ENCODE data around the gene SLIT2.

Gene SLIT2

GRCh38 chr4:20254511-20255250 is 3.0 kb downstream of the SLIT2 start:
- H3K4me3 ChIP-seq (replicated peaks; ENCODE audit: low read depth, low read length) = peak overlapping the region; percentile 80
- no peak for TF ChIP-seq CTCF (IDR thresholded peaks at IDR 0.05; ENCODE audit: low read length, missing control alignments)
- DNase-seq (ENCODE audit: low read depth) = peak; percentile 61

GRCh38 chr4:20255251-20255586 is 3.5 kb downstream of the SLIT2 start:
- TF ChIP-seq CTCF (IDR thresholded peaks at IDR 0.05; ENCODE audit: low read length, missing control alignments) = no peak
- no peak for DNase-seq (ENCODE audit: low read depth)
- H3K4me3 ChIP-seq (replicated peaks; ENCODE audit: low read depth, low read length) = peak overlapping the region; percentile 80

- no peak for DNase-seq (ENCODE audit: low read depth)
- TF ChIP-seq CTCF (IDR thresholded peaks at IDR 0.05; ENCODE audit: low read length, missing control alignments) = no peak
- peak overlapping the region; percentile 80 for H3K4me3 ChIP-seq (replicated peaks; ENCODE audit: low read depth, low read length)
Measured at GRCh38 chr4:20255823-20256222, 4.1 kb downstream of the SLIT2 start.

- DNase-seq (ENCODE audit: low read depth) = no peak
- no peak for TF ChIP-seq CTCF (IDR thresholded peaks at IDR 0.05; ENCODE audit: low read length, missing control alignments)
- H3K4me3 ChIP-seq (replicated peaks; ENCODE audit: low read depth, low read length) = peak overlapping the region; percentile 80
Measured at GRCh38 chr4:20256381-20256881, 4.7 kb downstream of the SLIT2 start.

GRCh38 chr4:20259707-20260106 is 8.0 kb downstream of the SLIT2 start:
- no peak overlapping the region for H3K4me3 ChIP-seq (replicated peaks; ENCODE audit: low read depth, low read length)
- peak; percentile 66 for DNase-seq (ENCODE audit: low read depth)
- TF ChIP-seq CTCF (IDR thresholded peaks at IDR 0.05; ENCODE audit: low read length, missing control alignments) = no peak

- DNase-seq (ENCODE audit: low read depth) = peak; percentile 56
- no peak for TF ChIP-seq CTCF (IDR thresholded peaks at IDR 0.05; ENCODE audit: low read length, missing control alignments)
- H3K4me3 ChIP-seq (replicated peaks; ENCODE audit: low read depth, low read length) = no peak overlapping the region
Measured at GRCh38 chr4:20260821-20261220, 9.1 kb downstream of the SLIT2 start.

- H3K4me3 ChIP-seq (replicated peaks; ENCODE audit: low read depth, low read length) = no peak overlapping the region
- no peak for DNase-seq (ENCODE audit: low read depth)
- TF ChIP-seq CTCF (IDR thresholded peaks at IDR 0.05; ENCODE audit: low read length, missing control alignments) = no peak
Measured at GRCh38 chr4:20262221-20262620, 10.5 kb downstream of the SLIT2 start.

Measured in fibroblast of pulmonary artery (primary cell).